ENCODE results near the gene DEFB126. TPM values are rescaled to one million over a fixed set of nuclear protein-coding genes. Genes with fewer than 3 reads are reported as not detected.

Gene DEFB126
- total and polyA plus RNA-seq, 2 of the 4 experiments (the other 2 are of a cell fraction), result not detected

DNA sequence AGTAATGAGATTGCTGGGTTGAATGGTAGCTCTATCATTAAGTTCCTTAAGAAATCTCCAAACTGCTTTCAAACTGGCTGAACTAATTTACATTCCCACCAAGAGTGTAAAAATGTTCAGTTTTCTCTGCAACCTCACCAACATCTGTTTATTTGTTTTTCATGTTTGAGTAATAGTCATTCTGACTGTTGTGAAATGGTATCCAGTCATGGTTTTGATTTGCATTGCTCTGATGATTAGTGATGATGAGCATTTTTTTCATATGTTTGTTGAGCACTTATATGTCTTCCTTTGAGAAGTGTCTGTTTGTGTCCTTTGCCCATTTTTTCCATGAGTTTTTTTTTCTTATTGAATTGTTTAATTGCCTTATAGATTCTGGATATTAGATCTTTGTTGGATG is 30.0 kb upstream of the DEFB126 start:
- no peak overlapping the region for H3K27ac ChIP-seq (ENCODE audit: insufficient read depth, low read length)
- intact Hi-C loops (cut with micrococcal nuclease) (no loop called here), dilution Hi-C loops (cut with HindIII; ENCODE audit: low sequenced_read_pairs, unreplicated experiment) (no loop called here), in situ Hi-C loops (cut with MboI; ENCODE audit: low sequenced_read_pairs) (no loop called here)
- no peak overlapping the region for H2BK15ac ChIP-seq (ENCODE audit: low read depth, low read length)
- BruUV-seq (replicated peaks), result no TSS peak
- no peaks in the 10 kb centered on the region for H3K27me3 ChIP-seq (ENCODE audit: control insufficient read depth, insufficient read depth, low read length)
- H3K4ac ChIP-seq (ENCODE audit: low read depth, low read length), result no peak overlapping the region
- H3K9ac ChIP-seq (ENCODE audit: low read depth, low read length), result no peak overlapping the region
- H3K9me3 ChIP-seq (ENCODE audit: control insufficient read depth, insufficient read depth, low read length), result no peaks in the 10 kb centered on the region
- H2AK9ac ChIP-seq (replicated peaks; ENCODE audit: low read depth, low read length, poor library complexity), result no peak overlapping the region
- no peak overlapping the region for H4K5ac ChIP-seq (ENCODE audit: low read depth, low read length)
- H3K79me1 ChIP-seq (ENCODE audit: low read depth in 1 of 2, low read length in 2 of 2), result no peaks in the 10 kb centered on the region
- POLR2A ChIA-PET (ENCODE audit: unreplicated experiment), result no interaction called here
- H3K23ac ChIP-seq (ENCODE audit: low read depth, low read length), result no peak overlapping the region
- DNase-seq (no peak), ATAC-seq (ENCODE audit: low read depth) (no peak)
- no peak overlapping the region for H2BK20ac ChIP-seq (ENCODE audit: low read depth, low read length)
- TF ChIP-seq RAD21 (IDR thresholded peaks at IDR 0.05; ENCODE audit: low read length) (no peak), MXI1 (IDR thresholded peaks at IDR 0.05; ENCODE audit: borderline replicate concordance, low read depth, low read length) (no peak), POLR2A (IDR thresholded peaks at IDR 0.05; ENCODE audit: low read depth, low read length) (no peak), MAFK (IDR thresholded peaks at IDR 0.05; ENCODE audit: low read depth, low read length) (no peak), MAZ (IDR thresholded peaks at IDR 0.05; ENCODE audit: borderline replicate concordance, low read depth, low read length) (no peak)
- H4K91ac ChIP-seq (ENCODE audit: insufficient read depth, low read depth, low read length), result no peak overlapping the region
- no peak overlapping the region for H4K8ac ChIP-seq (ENCODE audit: low read depth in 2 of 2, low read length in 2 of 2)
- CTCF ChIA-PET, result no interaction called here
- no peak overlapping the region for H2AK5ac ChIP-seq (ENCODE audit: low read depth, low read length)
- no peak overlapping the region for H3K18ac ChIP-seq (ENCODE audit: low read depth, low read length)
- no peaks in the 10 kb centered on the region for H3K9me1 ChIP-seq (ENCODE audit: insufficient read depth, low read length)
- H3K4me1 ChIP-seq (ENCODE audit: control insufficient read depth, insufficient read depth, low read length), result no peaks in the 10 kb centered on the region
- no peaks in the 10 kb centered on the region for H4K20me1 ChIP-seq (ENCODE audit: insufficient read depth, low read length)
- H2BK5ac ChIP-seq (ENCODE audit: low read depth, low read length, poor library complexity, severe bottlenecking), result no peak overlapping the region
- H3K36me3 ChIP-seq (ENCODE audit: control insufficient read depth, insufficient read depth, low read length), result no peaks in the 10 kb centered on the region
- H2AFZ ChIP-seq (replicated peaks; ENCODE audit: low read length, poor library complexity), result no peak overlapping the region
- no peak overlapping the region for H3K56ac ChIP-seq (ENCODE audit: extremely low read depth, insufficient read depth, low read length)
- no peak overlapping the region for H3K4me3 ChIP-seq (ENCODE audit: insufficient read depth, low read depth, low read length)
- no peak overlapping the region for H3K14ac ChIP-seq (replicated peaks; ENCODE audit: low read depth, low read length)
- no peak overlapping the region for H2BK120ac ChIP-seq (ENCODE audit: low read depth, low read length)
- no peak overlapping the region for H3K4me2 ChIP-seq (ENCODE audit: low read depth, low read length)
